Smooth muscle cell (in vitro differentiated cells): ENCODE measurements around the gene DNMT1. TPM values are rescaled to one million over a fixed set of nuclear protein-coding genes. Genes with fewer than 3 reads are reported as not detected.
"Not testable (repeated sequence)": the region's sequence is repeated elsewhere in the genome, so short reads cannot be mapped to it uniquely, and the experiment has no call there.

ENCODE experiments used
- DNase-seq: peaks from one replicate; lab custom pipeline; 2025; ENCODE audit not compliant: unreplicated experiment; lab: John Stamatoyannopoulos, UW
- H2AFZ ChIP-seq: fragments of 200-600 bp; sonication (generic); 2 replicates; pipeline ENCODE4 v1.6.0; 2016; ENCODE audit warnings: antibody characterized with exemption, low read depth, mild to moderate bottlenecking
- H3F3A ChIP-seq: fragments of 200-600 bp; sonication (generic); 2 replicates; pipeline ENCODE4 v1.6.0; 2017; ENCODE audit warnings: antibody characterized with exemption, low read depth
- H3K27ac ChIP-seq: fragments of 200-600 bp; sonication (generic); 2 replicates; pipeline ENCODE4 v1.5.1; 2016; ENCODE audit warnings: low read depth, mild to moderate bottlenecking
- H3K27me3 ChIP-seq: fragments of 200-600 bp; sonication (generic); 2 replicates; pipeline ENCODE4 v1.6.1; 2016; ENCODE audit warnings: low read depth, mild to moderate bottlenecking
- H3K36me3 ChIP-seq: fragments of 200-600 bp; sonication (generic); 2 replicates; pipeline ENCODE4 v1.5.1; 2016; ENCODE audit warnings: low read depth
- H3K4me1 ChIP-seq: fragments of 200-600 bp; sonication (generic); 2 replicates; pipeline ENCODE4 v1.5.1; 2016; ENCODE audit warnings: low read depth
- H3K4me2 ChIP-seq: fragments of 200-600 bp; sonication (generic); 2 replicates; pipeline ENCODE4 v1.6.0; 2016; ENCODE audit warnings: mild to moderate bottlenecking
- H3K4me3 ChIP-seq: fragments of 200-600 bp; sonication (generic); 2 replicates; pipeline ENCODE4 v1.5.1; 2016; ENCODE audit warnings: mild to moderate bottlenecking
- H3K79me2 ChIP-seq: fragments of 200-600 bp; sonication (generic); 2 replicates; pipeline ENCODE4 v1.6.0; 2016; ENCODE audit warnings: low read depth, mild to moderate bottlenecking
- H3K9ac ChIP-seq: fragments of 200-600 bp; sonication (generic); 2 replicates; pipeline ENCODE4 v1.6.0; 2016; ENCODE audit warnings: low read depth
- H3K9me3 ChIP-seq: fragments of 200-600 bp; sonication (generic); replicated peaks from 2 replicates; pipeline ENCODE4 v1.5.1; 2016; ENCODE audit warnings: low read depth
- H4K20me1 ChIP-seq: fragments of 200-600 bp; sonication (generic); 2 replicates; pipeline ENCODE4 v1.6.0; 2016; ENCODE audit warnings: low read depth
- CTCF ChIP-seq: fragments of 200-600 bp; sonication (generic); IDR thresholded peaks from 2 replicates; pipeline ENCODE4 v1.5.1; 2017; ENCODE audit warnings: borderline replicate concordance, mild to moderate bottlenecking, antibody characterized with exemption; ENCODE audit not compliant: insufficient read depth, poor library complexity, severe bottlenecking
- WGBS: methylation state at CpG from one replicate; pipeline ENCODE4 v1.1.7; 2016; ENCODE audit warnings: low lambda C conversion rate; 5-methylcytosine and 5-hydroxymethylcytosine counted together
- polyA plus RNA-seq: library from polyadenylated mRNA; unstranded; fragments of >200 nt; fragmentation: Nextera tagmentation; extraction: Ambion mirVana; gene quantifications from 2 replicates; pipeline ENCODE4 v1.2.1, GENCODE V29; 2016
- total RNA-seq: library from RNA; depleted of rRNA; stranded (reverse); fragments of >200 nt; gene quantifications from 2 replicates; pipeline ENCODE4 v1.2.3, GENCODE V29; 2014

Gene DNMT1
- total and polyA plus RNA-seq, 2 experiments from 2014 or later = 39.5 to 56.7 TPM

GRCh38 chr19:10173527-10173926 is 21.2 kb downstream of the DNMT1 start:
- H3K27me3 ChIP-seq = no peaks in the 10 kb centered on the region
- H3K9ac ChIP-seq = no peak overlapping the region
- no peak overlapping the region for H3K27ac ChIP-seq
- DNase-seq = no peak
- no peaks in the 10 kb centered on the region for H3K4me1 ChIP-seq
- H3K4me2 ChIP-seq = no peak overlapping the region
- peaks cover 6% of the 10 kb centered on the region for H3K36me3 ChIP-seq
- no peak overlapping the region for H2AFZ ChIP-seq
- H3K9me3 ChIP-seq = no peaks in the 10 kb centered on the region
- H3K79me2 ChIP-seq = no peaks in the 10 kb centered on the region
- no peak for TF ChIP-seq CTCF
- H3K4me3 ChIP-seq = no peak overlapping the region
- WGBS = 76% methylated on average over 9 of the region's 9 CpGs
- H3F3A ChIP-seq = no peaks in the 10 kb centered on the region
- H4K20me1 ChIP-seq = no peaks in the 10 kb centered on the region

- 100% methylated on average over 2 of the region's 2 CpGs for WGBS
Measured at GRCh38 chr19:10168386-10168948, 26.3 kb downstream of the DNMT1 start.

GRCh38 chr19:10167459-10167858 is 27.3 kb downstream of the DNMT1 start:
- Histone ChIP-seq H3K27me3 (no peaks in the 10 kb centered on the region), H2AFZ (no peak overlapping the region), H3K9ac (no peak overlapping the region), H3F3A (no peaks in the 10 kb centered on the region), H3K27ac (no peak overlapping the region), H3K9me3 (no peaks in the 10 kb centered on the region), H4K20me1 (no peaks in the 10 kb centered on the region), H3K36me3 (no peaks in the 10 kb centered on the region), H3K4me3 (no peak overlapping the region), H3K4me2 (no peak overlapping the region), H3K79me2 (no peaks in the 10 kb centered on the region), H3K4me1 (no peaks in the 10 kb centered on the region)
- DNase-seq = no peak
- TF ChIP-seq CTCF = no peak
- WGBS = over 99% methylated on average over 6 of the region's 6 CpGs

More at GRCh38 chr19:10168386-10168948, 26.3 kb downstream of the DNMT1 start:
- H3K79me2 ChIP-seq = no peaks in the 10 kb centered on the region
- no peak overlapping the region for H3K4me2 ChIP-seq
- H3K36me3 ChIP-seq = no peaks in the 10 kb centered on the region
- no peaks in the 10 kb centered on the region for H3F3A ChIP-seq
- no peak overlapping the region for H3K4me3 ChIP-seq
- TF ChIP-seq CTCF = no peak
- no peaks in the 10 kb centered on the region for H4K20me1 ChIP-seq
- no peak overlapping the region for H3K9ac ChIP-seq
- no peak overlapping the region for H2AFZ ChIP-seq
- DNase-seq = no peak
- H3K27me3 ChIP-seq = no peaks in the 10 kb centered on the region
- no peaks in the 10 kb centered on the region for H3K4me1 ChIP-seq
- no peaks in the 10 kb centered on the region for H3K9me3 ChIP-seq
- H3K27ac ChIP-seq = no peak overlapping the region

- 97% methylated on average over 7 of the region's 10 CpGs for WGBS
- H3K27ac ChIP-seq, H3K27me3 ChIP-seq, H3K4me2 ChIP-seq, H3K36me3 ChIP-seq, H3K4me3 ChIP-seq, H2AFZ ChIP-seq, H3K9me3 ChIP-seq, H3F3A ChIP-seq, H4K20me1 ChIP-seq, H3K79me2 ChIP-seq, DNase-seq, H3K9ac ChIP-seq, H3K4me1 ChIP-seq: not testable (repeated sequence)
Measured at GRCh38 chr19:10166501-10166900, 28.3 kb downstream of the DNMT1 start.
